WI38 (cell line): Measurements from ENCODE around the gene TMEM11.

Source experiments
- H3K4me3 ChIP-seq: 2 replicates; pipeline ENCODE4 v1.5.1; 2011; ENCODE audit warnings: low read depth, mild to moderate bottlenecking, control low read depth, low read length
- CTCF ChIP-seq: IDR thresholded peaks from 2 replicates; pipeline ENCODE4 v1.5.1; 2012; ENCODE audit warnings: low read depth, mild to moderate bottlenecking, control low read depth, low read length

TMEM11 gene

GRCh38 chr17:21247552-21248258, 33.7 kb upstream of the TMEM11 start:
- no peak overlapping the region for H3K4me3 ChIP-seq
- TF ChIP-seq CTCF = no peak

- no peak overlapping the region for H3K4me3 ChIP-seq
- TF ChIP-seq CTCF = no peak
These were observed 32.7 kb upstream of the TMEM11 start for GRCh38 chr17:21246698-21247097.

GRCh38 chr17:21245639-21246084, 31.7 kb upstream of the TMEM11 start:
- TF ChIP-seq CTCF = no peak
- H3K4me3 ChIP-seq = no peak overlapping the region

- TF ChIP-seq CTCF = no peak
- H3K4me3 ChIP-seq = no peak overlapping the region
These were observed 29.7 kb upstream of the TMEM11 start for GRCh38 chr17:21243516-21244303.

GRCh38 chr17:21242780-21243515, 29.0 kb upstream of the TMEM11 start:
- no peak overlapping the region for H3K4me3 ChIP-seq
- TF ChIP-seq CTCF = no peak

GRCh38 chr17:21242026-21242697, 28.2 kb upstream of the TMEM11 start:
- H3K4me3 ChIP-seq = no peak overlapping the region
- no peak for TF ChIP-seq CTCF
